ENCODE measurements around the gene SERTM1. TPM values are rescaled to one million over a fixed set of nuclear protein-coding genes. Genes with fewer than 3 reads are reported as not detected.

The SERTM1 gene
- total RNA-seq = 1 to 10 TPM in 1 of 2 donors, under 1 TPM in 1; 0.48 to 4.3 TPM
- long read RNA-seq, donor 1 = 0 reads
- long read RNA-seq, donor 2 = 0 reads

DNA sequence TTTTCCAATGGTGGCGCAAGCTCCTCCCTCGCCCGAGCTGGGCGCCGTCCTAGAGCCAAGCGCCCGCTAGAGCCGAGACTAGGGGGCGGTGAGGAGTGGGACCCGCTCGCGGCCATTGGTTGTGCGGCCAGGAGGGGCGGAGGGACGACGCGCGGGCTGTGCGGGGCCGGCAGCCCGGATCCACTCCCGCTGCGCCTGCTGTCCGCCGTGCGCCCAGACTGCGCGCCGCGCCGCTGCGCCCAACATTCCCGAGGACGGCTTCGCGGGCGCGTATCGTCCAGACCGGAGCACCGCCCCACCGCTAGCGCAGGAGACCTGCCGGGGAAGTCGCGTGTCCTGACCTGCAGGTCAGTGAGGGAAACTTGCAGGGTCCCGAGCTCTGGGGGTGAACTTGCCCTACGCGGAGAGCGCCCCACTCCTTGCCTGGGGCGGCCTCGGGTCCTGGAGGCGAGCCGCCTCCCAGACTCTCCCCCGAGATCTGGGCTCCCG lies at the start of gene SERTM1:
SERTM1 (plus strand) TSS at position 183 of the 489 bp plus-strand sequence. CDS start 21,059 bp downstream, outside the sequence.
- DNase-seq (ENCODE audit: low spot score) = no peak
- intact Hi-C loops (cut with DNase I) = no loop called here

DNA sequence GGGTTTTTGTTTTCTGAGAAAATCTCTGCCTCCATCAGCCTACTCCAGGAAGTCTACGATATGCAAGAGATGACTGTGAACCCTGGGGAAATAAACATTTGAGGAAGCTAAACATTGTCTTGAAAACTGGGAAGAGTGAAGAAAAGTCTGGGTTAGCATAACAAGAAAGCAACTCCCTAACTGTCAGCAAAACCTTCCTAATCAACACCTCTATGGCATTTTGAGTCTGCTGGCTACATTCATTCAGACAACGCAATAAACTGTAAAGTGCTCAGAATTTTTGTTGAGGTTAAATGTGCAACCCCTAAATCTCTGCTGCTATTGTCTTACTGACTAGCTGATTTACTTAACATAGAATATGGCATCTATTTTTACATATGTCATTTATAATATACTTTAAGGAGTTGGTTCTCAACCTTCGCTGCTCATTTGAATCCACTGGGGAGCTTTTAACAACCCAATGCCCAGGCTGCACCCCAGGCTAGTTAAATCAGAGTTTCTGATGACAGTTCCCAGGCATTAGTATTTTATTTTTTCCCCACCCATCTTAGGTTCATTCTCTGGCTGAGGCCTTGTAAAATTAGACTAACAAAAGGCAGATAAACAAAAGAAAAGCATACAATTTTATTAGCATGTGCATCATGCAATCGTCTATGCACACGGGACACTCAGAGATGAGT lies 45.3 kb upstream of the SERTM1 start:
- intact Hi-C loops (cut with DNase I) = no loop called here
- DNase-seq (ENCODE audit: low spot score) = no peak

DNA sequence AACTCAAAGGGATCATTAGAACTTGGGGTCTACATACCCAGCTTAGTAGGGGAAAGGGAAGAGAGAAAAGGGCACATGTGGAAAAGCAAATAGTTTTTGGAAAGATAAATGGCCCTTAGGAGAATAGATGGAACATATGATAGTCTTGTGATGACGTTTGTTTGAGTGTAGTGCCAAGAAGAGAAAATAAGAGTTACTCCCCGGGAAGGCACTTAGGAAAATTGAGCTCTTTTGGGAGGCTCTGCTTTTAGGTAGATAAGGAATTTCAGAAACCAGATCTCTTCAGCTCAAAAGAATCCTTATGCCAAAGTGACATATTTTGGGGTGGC lies 44.8 kb upstream of the SERTM1 start:
- no peak for DNase-seq (ENCODE audit: low spot score)
- intact Hi-C loops (cut with DNase I) = no loop called here

DNA sequence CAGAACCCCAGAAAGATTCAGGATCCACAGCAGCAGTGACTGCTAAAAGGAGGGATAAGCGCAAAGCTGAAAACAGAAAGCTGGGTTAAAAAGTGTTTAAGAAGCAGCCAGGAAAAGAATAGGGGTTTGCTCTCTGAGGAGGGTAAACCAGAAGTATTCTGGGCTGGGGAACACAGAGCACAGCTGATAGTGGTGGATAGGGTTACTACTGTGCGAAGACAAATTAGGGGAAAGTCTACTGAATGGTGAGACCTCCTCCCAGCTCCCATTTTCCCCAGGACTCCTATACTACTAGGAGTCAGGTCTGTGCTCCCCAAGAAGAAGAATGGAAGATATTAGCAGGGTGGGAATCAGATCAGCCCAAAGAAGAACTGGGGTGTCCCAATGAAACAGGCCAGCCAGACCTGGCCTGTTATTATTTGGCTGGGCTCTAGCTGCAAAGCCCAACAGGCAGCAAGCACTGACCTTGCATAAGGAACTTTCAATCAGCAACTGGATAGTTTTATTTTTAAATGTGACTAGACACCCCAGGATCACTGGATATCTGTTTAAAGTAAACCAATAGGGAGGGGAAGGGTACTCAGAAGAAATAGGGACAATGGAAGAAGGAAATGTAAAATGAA lies 43.5 kb upstream of the SERTM1 start:
- no peak for DNase-seq (ENCODE audit: low spot score)
- intact Hi-C loops (cut with DNase I) = no loop called here

DNA sequence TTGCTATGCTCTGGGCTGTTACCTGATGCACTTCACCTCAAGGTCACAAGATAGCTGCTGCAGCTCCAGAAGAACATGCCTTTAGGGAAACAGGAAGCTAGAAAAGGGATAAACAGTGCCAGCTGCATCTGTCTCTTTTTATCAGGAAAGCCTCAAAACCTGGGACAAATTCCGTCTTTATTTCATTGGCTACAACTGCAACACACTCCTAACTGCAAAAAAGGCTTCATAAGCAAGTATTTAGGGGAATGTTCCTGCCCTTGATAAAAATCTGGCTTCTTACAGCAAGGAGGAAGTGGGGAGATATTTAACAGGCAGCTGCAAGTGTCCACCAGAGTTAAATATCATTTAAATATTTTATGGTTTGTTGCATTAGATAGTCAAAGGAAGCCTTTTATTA lies 34.2 kb upstream of the SERTM1 start:
- intact Hi-C loops (cut with DNase I) = no loop called here
- DNase-seq (ENCODE audit: low spot score) = no peak

DNA sequence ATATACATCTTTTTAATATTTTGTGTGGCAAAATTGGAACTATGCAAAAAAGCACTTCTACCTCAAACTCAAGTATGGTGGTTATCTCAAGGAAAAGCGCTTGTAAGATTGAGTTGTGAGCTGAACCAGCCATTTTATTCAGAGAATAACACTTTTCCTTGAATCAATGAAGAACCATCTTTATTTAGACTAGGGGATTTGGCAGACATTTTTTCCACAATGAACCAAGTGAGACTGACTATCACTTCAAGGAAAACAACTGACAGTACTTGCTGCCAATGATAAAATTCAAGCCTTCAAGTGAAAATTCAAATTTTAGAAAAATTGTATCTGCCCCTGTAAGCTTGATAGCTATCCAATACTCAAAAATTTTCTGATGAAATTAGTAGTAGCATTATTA lies 23.2 kb upstream of the SERTM1 start:
- DNase-seq (ENCODE audit: low spot score) = no peak
- intact Hi-C loops (cut with DNase I) = no loop called here

DNA sequence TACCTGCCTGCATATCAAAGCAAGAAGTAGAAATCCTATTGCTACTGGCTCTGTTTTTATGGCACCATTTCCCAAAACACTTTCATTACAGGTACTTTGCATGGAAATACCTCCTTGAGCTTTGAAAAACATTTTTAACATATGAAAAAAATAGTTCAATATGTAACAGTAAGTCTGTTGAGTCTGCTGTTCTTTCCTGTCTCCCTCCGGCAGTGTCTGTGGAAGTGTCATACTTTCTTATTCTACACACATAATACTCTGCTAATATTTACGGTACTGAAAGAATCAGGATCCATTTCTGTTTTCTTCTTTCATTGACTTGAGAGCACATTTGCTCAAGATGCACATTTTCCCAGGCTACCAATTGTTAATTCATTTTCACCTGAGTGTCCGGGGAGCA lies 8.2 kb upstream of the SERTM1 start:
- no peak for DNase-seq (ENCODE audit: low spot score)
- intact Hi-C loops (cut with DNase I) = no loop called here

DNA sequence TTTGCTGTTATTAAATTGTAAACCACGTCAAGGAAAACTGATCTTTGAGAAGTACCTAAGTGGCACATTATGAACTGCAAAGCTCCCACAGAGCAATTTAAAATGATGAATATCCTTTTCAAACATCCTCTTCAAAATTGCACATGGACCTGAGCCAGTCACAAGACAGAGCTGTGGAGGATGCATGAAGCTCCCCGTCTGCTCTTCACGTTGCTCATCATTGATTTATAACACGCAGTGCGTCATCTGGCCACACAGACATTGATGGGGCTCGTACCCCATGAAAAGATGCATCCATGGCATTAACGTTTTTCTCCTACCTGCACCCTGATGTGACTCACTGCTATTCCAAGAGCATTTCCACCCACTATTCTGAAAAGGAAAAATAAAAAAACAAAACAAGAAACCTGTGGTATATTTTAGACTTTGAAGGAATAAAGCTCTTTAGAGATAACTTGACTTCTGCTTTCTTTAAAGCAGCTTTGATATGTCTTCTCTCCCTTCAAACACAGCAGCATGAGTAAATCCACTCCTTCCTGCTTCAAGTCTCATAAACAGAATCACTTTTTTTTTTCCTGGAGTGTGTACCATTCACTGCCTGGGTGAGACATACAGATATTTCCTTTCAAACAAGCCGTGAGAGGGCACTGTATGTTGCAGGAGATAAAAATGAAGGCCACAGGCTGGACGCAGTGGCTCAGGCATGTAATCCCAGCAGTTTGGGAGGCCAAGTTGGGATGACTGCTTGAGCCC lies 7.2 kb upstream of the SERTM1 start:
- intact Hi-C loops (cut with DNase I) = loop anchor here in 1 of 2 donors (1.0 kb wide), 1 partner anchor 67 kb away; no protein-coding TSS in a partner anchor
- DNase-seq (ENCODE audit: low spot score) = no peak

DNA sequence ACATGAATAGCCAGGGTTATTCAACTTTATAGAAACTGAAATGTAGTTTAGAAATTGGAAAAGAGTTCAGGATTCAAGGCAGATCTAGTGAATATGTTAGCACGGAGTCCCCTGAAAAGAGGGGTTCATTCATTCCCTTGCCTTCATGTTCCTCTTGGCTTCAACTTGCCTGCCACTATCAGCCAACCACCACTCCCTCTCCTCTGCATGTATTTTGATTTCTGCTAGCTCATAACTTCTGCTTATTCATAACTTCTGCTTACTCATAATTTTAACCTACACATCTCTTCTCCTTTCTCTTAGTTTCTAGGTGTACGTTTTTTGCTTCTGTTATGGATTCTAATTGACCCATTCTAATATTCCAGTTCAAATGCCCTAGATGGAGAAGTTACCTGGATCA lies 5.5 kb upstream of the SERTM1 start:
- intact Hi-C loops (cut with DNase I) = no loop called here
- DNase-seq (ENCODE audit: low spot score) = no peak

DNA sequence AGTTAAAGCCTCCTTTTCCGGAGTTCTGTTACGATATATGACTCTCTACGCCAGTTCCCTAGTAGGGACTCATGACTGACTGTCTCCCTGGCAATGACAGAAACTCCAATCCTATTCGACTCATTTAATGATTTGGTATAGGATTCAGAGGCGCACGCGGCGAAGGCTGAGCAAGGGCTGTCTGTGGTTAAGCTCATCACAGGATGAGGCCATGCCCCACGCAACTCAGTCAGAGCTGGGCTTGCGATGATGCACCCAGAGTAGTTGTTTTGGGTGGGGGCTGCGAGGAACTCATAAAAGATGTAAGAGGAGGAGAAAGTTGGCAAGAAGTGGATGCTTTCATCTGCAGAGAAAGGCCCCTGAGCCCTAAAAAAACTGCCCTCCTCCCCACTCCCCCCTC lies 468 bp upstream of the SERTM1 start:
- intact Hi-C loops (cut with DNase I) = no loop called here
- DNase-seq (ENCODE audit: low spot score) = no peak

DNA sequence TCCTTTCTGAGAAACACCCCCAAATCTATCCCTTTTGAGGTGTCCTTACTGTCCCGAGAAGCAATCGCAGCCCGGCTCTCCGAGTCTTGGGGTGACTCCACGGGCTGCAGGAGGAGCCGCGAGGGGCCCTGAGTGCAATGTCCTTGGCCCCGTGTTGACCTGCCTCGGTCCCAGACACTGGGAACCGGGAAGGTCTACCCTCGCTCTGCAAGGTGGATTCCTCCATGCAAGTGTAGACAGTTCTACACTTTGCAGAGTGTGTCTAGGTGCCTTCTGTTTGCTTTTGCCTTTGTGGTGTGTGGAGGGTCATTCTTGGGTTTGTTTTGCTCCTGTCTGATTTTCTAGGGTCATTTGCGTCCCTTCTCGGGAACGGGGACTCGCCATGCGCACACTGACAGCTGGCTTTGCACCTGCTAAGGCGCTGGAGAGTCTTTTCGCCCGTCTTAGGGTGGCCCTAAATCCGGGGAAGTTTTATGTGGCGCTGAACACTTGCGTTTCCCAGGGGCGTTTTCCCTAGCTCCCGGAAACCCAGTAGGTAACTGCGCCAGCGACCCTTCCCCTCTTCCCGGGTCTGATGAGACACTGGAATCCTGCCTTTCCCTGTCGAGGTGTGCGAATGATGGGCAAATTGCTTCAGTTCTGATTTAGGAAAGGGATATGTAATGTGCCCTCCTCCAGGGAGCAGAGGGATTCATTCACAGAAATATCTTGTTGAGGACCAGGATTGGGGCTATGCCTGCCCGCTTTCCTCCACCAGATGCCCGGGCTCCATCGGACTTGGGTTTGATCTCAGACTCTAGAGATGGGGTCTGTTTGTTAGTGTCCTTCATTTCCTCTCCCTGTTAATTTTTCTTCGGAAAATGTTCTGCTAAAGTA lies 755 bp downstream of the SERTM1 start:
- intact Hi-C loops (cut with DNase I) = no loop called here
- no peak for DNase-seq (ENCODE audit: low spot score)

DNA sequence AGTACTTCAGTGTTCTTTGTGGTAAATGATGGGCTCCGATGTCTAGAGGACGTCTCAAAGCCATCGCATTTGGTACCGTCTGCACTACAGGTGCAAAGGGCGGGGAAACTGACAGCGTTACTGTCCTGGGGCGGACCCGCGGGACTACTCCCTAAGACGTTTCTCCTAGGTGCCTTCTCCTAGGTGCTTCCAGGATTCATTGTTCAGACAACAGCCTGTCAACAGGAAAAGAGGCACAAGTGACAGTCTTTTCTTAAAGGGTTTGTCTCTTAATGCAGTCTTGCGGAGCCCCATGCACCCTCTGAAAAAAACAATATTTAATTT lies 1.4 kb downstream of the SERTM1 start:
- no peak for DNase-seq (ENCODE audit: low spot score)
- intact Hi-C loops (cut with DNase I) = no loop called here

DNA sequence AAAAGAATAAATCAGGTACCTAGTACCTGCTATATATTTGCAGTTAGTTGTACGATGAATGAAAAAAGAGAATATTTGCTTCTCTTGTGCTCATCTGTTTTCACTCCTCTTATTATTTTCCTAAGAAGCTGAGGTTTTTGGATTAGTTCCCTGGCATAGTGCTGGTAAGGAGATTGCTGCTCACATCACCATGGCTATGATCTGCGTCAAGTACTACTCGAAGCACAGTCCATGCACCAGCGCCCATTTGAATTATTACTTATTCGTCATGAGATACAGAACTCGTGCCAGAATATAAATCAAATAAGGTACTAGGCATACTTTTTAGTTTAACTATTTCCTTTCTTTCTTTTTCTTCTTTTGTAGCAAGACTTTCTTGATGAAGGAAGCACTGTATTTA lies 7.1 kb downstream of the SERTM1 start:
- no peak for DNase-seq (ENCODE audit: low spot score)
- intact Hi-C loops (cut with DNase I) = no loop called here

DNA sequence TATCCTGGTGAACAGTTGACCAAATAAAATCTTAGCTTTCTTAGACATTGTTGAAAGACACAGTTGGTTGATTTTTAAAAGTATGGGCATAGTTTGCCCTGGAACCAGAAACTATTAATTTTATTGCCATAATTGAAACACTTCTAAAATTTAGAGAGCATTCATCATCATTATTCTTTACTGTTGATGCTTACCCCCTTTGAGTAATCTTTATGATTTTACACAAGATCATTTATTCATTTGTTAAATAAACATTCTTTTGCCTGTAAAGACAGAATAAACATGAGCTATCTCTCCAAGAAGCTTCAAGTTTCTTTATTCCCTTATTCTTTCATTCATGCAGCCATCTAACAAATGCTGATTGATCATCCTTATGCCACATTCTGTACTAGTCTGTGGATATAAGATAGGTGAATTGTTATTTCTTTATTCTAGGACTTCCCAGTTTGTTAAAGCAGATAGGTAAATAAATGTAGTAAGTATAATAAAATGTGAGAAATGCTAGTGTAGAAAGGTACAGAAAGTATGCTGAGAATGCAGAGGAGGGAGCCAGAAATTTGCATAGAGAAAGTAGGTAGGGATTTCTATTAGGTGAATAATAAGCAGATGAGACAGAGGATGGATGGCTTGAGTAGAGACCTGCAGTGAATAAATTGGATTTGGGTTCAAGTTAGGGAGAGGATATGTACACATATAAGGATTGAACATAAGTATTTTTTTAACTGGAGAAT lies 8.2 kb downstream of the SERTM1 start:
- no peak for DNase-seq (ENCODE audit: low spot score)
- intact Hi-C loops (cut with DNase I) = no loop called here

DNA sequence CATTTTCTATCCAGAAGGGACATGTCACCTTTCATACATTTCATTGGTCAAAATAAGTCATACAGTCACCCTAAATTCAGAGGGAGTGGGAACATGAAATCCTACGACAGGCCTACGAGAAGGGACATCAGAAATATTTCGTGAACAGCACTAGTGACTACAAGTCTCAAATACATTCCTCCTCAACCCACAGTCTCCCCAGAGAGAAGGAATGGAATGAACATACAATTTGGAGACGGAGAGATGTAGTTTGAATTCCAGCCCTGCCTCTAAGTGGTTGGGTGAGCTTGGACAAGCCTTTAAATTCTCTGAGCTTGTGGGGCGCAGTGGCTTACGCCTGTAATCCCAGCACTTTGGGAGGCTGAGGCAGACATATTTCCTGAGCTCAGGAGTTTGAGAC lies 9.9 kb downstream of the SERTM1 start:
- intact Hi-C loops (cut with DNase I) = no loop called here
- no peak for DNase-seq (ENCODE audit: low spot score)

DNA sequence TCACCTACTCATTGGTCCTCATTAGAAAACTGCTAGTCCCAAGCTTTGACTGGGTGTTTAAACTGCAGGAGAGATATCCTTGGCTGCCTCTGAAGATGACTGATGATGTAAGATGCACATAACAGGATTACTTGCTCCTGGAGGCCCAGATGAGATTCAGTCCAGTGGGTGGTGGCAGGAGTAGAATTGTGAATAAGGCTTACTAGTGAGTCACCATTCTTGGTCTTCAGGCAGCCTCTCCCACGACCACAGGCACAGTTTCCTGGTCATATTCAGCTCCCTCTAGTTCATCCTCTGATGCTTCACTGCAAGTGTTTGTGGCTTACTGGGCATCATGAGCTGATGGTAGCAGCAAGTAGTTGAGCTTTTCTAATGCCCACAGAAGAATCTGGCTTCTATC lies 12.1 kb downstream of the SERTM1 start:
- no peak for DNase-seq (ENCODE audit: low spot score)
- intact Hi-C loops (cut with DNase I) = no loop called here

DNA sequence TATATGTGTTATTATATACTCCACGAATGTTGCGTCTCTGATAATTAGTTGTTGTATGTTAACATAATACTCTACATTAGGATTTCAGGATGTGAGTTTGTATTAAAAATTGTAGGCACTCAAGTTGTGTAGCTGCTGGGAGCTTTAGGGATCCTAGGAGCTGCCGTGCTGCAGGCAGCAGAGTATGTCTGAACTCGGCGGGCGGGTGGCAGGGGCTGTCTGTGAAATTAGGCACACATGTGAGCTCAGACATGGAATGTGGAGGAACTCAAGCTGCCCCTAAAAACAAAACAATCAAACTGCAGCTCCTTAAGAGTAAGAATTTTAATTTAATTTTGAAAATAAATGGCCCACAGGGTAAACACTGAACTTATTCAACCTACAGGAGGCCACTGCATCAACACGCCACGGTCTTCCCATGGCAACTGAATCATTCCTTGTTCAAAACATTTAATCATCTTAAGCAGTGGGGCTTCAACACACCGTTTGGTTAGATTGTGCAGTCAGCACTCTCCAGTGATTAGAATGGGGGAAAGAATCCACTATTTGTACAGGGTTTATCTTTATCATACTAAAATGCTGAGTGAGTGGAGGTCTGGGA lies 22.7 kb downstream of the SERTM1 start:
- intact Hi-C loops (cut with DNase I) = no loop called here
- no peak for DNase-seq (ENCODE audit: low spot score)

DNA sequence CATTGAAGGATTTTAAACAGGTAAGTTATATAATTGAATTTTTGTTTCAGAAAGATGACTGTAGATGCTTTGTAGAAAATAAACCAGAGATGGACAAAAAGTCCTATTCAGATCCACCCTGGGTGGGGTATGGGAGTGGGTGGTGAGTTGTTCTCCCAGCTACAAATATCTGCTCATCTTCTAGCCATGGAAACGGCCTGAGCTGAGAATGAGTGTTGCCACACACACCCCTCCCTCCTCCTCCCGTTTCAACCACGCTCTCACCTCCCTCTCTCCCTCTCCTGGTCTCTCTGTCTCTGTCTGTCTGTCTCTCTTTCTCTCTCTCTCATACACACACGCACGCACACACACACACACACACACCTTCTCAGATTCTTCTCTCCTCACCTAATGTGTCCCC lies 26.4 kb downstream of the SERTM1 start:
- no peak for DNase-seq (ENCODE audit: low spot score)
- intact Hi-C loops (cut with DNase I) = no loop called here

DNA sequence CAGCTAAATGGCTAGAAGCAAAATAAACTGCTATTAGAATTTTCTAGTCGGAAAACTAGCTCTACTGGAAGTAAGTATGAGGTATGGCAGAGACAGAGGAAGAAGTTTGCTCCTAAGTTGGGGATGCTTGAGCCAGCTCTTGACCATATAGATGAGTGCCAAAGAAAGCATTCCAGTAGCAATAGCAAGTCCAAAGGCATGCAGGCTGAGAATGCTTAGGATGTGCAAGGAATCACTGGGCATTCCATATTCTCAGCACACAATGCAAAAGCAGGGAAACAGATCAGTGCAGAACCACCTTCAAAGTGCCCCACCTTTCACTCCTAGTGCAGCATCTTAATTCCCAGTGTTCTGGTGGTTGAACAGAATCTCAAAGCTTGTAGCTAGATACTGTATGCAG lies 32.9 kb downstream of the SERTM1 start:
- no peak for DNase-seq (ENCODE audit: low spot score)
- intact Hi-C loops (cut with DNase I) = no loop called here

Data from posterior vena cava (tissue), 2 donors.